ENCODE data around the gene PPME1. TPM values are rescaled to one million over a fixed set of nuclear protein-coding genes. Genes with fewer than 3 reads are reported as not detected.

Gene PPME1
- total RNA-seq, 1 donor from 2014 or later, result 28.3 TPM

- no peak for DNase-seq
These were observed 8.2 kb upstream of the PPME1 start for GRCh38 chr11:74162681-74163467.

- no peak for DNase-seq
These were observed 2.3 kb upstream of the PPME1 start for GRCh38 chr11:74168838-74169237.

- DNase-seq, result no peak
These were observed 1.2 kb upstream of the PPME1 start for GRCh38 chr11:74169738-74170458.

GRCh38 chr11:74171630-74171968 is 510 bp downstream of the PPME1 start:
- no peak for DNase-seq

- DNase-seq, result no peak
These were observed 908 bp downstream of the PPME1 start for GRCh38 chr11:74171997-74172396.

- DNase-seq, result no peak
These were observed 4.8 kb downstream of the PPME1 start for GRCh38 chr11:74175920-74176319.

- DNase-seq, result no peak
These were observed 8.4 kb downstream of the PPME1 start for GRCh38 chr11:74179234-74180052.

- no peak for DNase-seq
These were observed 11.5 kb downstream of the PPME1 start for GRCh38 chr11:74182635-74183034.

GRCh38 chr11:74185285-74185684 is 14.2 kb downstream of the PPME1 start:
- no peak for DNase-seq

- DNase-seq, result no peak
These were observed 14.6 kb downstream of the PPME1 start for GRCh38 chr11:74185695-74186094.

GRCh38 chr11:74195828-74196227 is 24.7 kb downstream of the PPME1 start:
- no peak for DNase-seq

GRCh38 chr11:74196781-74197486 is 25.8 kb downstream of the PPME1 start:
- DNase-seq, result no peak

- no peak for DNase-seq
These were observed 32.9 kb downstream of the PPME1 start for GRCh38 chr11:74203966-74204365.

- no peak for DNase-seq
These were observed 33.6 kb downstream of the PPME1 start for GRCh38 chr11:74204701-74205100.

- DNase-seq, result no peak
These were observed 34.1 kb downstream of the PPME1 start for GRCh38 chr11:74205181-74205580.

GRCh38 chr11:74206746-74207145 is 35.7 kb downstream of the PPME1 start:
- no peak for DNase-seq

- no peak for DNase-seq
These were observed 37.4 kb downstream of the PPME1 start for GRCh38 chr11:74208507-74208906.

GRCh38 chr11:74212533-74212932 is 41.4 kb downstream of the PPME1 start:
- no peak for DNase-seq

- no peak for DNase-seq
These were observed 49.3 kb downstream of the PPME1 start for GRCh38 chr11:74220376-74220775.

GRCh38 chr11:74221816-74222215 is 50.7 kb downstream of the PPME1 start:
- no peak for DNase-seq

- DNase-seq, result no peak
These were observed 54.5 kb downstream of the PPME1 start for GRCh38 chr11:74225565-74225964.

GRCh38 chr11:74226907-74227306 is 55.8 kb downstream of the PPME1 start:
- DNase-seq, result no peak
